ENCODE data around the gene ALK. TPM values are rescaled to one million over a fixed set of nuclear protein-coding genes. Genes with fewer than 3 reads are reported as not detected.

The ALK gene
- total RNA-seq, 2 donors from 2014 or later, result not detected

- ATAC-seq, result no peak
- H3K27ac Mint-ChIP-seq, result no peak overlapping the region
Observed at GRCh38 chr2:29322011-29322410, 599.4 kb downstream of the ALK start.

DNA sequence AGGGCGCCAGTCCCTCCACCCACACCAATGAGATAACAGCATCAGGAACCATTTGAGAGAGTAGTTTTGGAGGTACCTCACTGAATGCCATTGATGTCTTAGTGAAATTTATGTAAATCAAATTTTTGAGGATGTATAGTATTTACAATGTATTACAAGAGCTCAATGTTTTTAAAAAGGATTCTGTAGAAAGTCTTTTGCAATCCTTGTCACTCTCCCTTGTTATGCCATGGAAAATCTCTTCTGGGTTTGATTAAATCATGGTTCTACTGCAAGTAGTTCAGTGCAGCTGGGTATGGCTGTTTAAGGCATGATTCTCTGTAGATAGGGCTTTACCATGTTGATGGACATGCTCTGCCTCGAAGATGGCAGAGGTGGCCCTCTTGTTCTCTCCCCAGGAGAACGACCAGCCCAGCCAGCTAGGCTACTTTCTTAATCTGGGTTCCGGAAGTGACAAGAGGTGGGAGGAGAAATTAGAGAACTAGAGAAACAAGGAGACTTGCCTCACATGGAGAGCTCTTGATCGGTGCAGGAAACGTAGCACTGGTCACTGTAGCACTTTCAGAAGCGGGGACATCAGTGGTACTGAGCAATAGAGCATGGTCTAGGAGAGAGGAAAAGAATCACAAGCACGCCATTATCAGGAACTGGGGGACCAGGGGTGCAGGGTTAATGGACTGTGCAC, 603.4 kb downstream of the ALK start:
- no peak for DNase-seq

More at GRCh38 chr2:29322011-29322410, 599.4 kb downstream of the ALK start:
- Mint-ChIP-seq H3K4me3 (no peak overlapping the region), H3K36me3 (ENCODE audit: low read depth) (peaks cover 4% of the 10 kb centered on the region), H3K4me1 (peaks cover 12% of the 10 kb centered on the region), H3K27me3 (peaks cover 70% of the 10 kb centered on the region)
- no peaks in the 10 kb centered on the region for H3K9me3 ChIP-seq (ENCODE audit: control insufficient read depth, low read length, poor library complexity, severe bottlenecking)
- DNase-seq, result no peak

DNA sequence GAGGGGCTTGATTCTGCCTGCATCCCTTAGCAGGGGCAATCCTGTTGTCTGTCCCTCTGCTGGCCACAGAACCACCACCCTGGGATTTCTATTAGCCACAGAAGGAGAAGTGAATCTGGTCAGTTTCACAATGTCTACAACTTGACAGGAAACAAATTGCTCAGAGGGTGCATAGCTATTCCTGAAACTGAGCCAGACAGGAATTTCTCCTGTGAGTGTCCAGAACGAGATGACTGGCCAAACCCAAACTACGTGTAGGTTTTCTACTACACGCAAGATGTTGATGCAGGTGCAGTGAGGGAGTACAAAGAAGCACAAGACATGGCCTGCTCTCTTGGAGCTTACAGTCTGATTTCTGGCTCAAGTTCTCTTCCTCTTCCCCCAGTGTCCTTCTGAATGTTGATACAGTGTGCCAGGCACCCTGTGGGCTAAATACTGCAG, 604.3 kb downstream of the ALK start:
- Mint-ChIP-seq H3K4me3 (no peak overlapping the region), H3K4me1 (peaks cover 26% of the 10 kb centered on the region), H3K27me3 (peaks cover 48% of the 10 kb centered on the region), H3K27ac (no peak overlapping the region), H3K36me3 (ENCODE audit: low read depth) (peaks cover 4% of the 10 kb centered on the region)
- DNase-seq, result no peak
- no peaks in the 10 kb centered on the region for H3K9me3 ChIP-seq (ENCODE audit: control insufficient read depth, low read length, poor library complexity, severe bottlenecking)
- no peak for ATAC-seq

More for the DNA sequence above, 603.4 kb downstream of the ALK start:
- no peaks in the 10 kb centered on the region for H3K9me3 ChIP-seq (ENCODE audit: control insufficient read depth, low read length, poor library complexity, severe bottlenecking)
- Mint-ChIP-seq H3K4me1 (peaks cover 26% of the 10 kb centered on the region), H3K27ac (no peak overlapping the region), H3K36me3 (ENCODE audit: low read depth) (peaks cover 4% of the 10 kb centered on the region), H3K27me3 (peaks cover 54% of the 10 kb centered on the region), H3K4me3 (no peak overlapping the region)
- ATAC-seq, result no peak

- DNase-seq (peak; percentile 19 to 26 (median 24)), ATAC-seq (peak; percentile 87)
- no peaks in the 10 kb centered on the region for H3K9me3 ChIP-seq (ENCODE audit: control insufficient read depth, low read length, poor library complexity, severe bottlenecking)
- H3K27ac Mint-ChIP-seq, result peak overlapping the region; percentile 68
- H3K27me3 Mint-ChIP-seq, result peaks cover 48% of the 10 kb centered on the region
- H3K4me3 Mint-ChIP-seq, result peak overlapping the region; percentile 76
- peaks cover 4% of the 10 kb centered on the region for H3K36me3 Mint-ChIP-seq (ENCODE audit: low read depth)
- H3K4me1 Mint-ChIP-seq, result peaks cover 26% of the 10 kb centered on the region
Observed at GRCh38 chr2:29314816-29315571, 606.4 kb downstream of the ALK start.

- H3K36me3 Mint-ChIP-seq (ENCODE audit: low read depth), result peaks cover 3% of the 10 kb centered on the region
- no peak overlapping the region for H3K4me3 Mint-ChIP-seq
- peak overlapping the region; percentile 6 for H3K27ac Mint-ChIP-seq
- H3K9me3 ChIP-seq (ENCODE audit: control insufficient read depth, low read length, poor library complexity, severe bottlenecking), result no peaks in the 10 kb centered on the region
- DNase-seq, result no peak
- no peak for ATAC-seq
- H3K4me1 Mint-ChIP-seq, result peaks cover 19% of the 10 kb centered on the region
- H3K27me3 Mint-ChIP-seq, result peaks cover 41% of the 10 kb centered on the region
Observed at GRCh38 chr2:29311458-29311857, 609.9 kb downstream of the ALK start.

- H3K9me3 ChIP-seq (ENCODE audit: control insufficient read depth, low read length, poor library complexity, severe bottlenecking), result no peaks in the 10 kb centered on the region
- H3K4me1 Mint-ChIP-seq, result peaks cover 19% of the 10 kb centered on the region
- ATAC-seq (no peak), DNase-seq (no peak)
- peak overlapping the region; percentile 6 for H3K27ac Mint-ChIP-seq
- H3K36me3 Mint-ChIP-seq (ENCODE audit: low read depth), result peaks cover 3% of the 10 kb centered on the region
- H3K27me3 Mint-ChIP-seq, result peaks cover 46% of the 10 kb centered on the region
- no peak overlapping the region for H3K4me3 Mint-ChIP-seq
Observed at GRCh38 chr2:29310650-29311348, 610.6 kb downstream of the ALK start.

- Mint-ChIP-seq H3K4me3 (no peak overlapping the region), H3K27me3 (peaks cover 52% of the 10 kb centered on the region), H3K27ac (no peak overlapping the region), H3K36me3 (ENCODE audit: low read depth) (peaks cover 3% of the 10 kb centered on the region), H3K4me1 (peaks cover 9% of the 10 kb centered on the region)
- ATAC-seq, result peak; percentile 84
- no peaks in the 10 kb centered on the region for H3K9me3 ChIP-seq (ENCODE audit: control insufficient read depth, low read length, poor library complexity, severe bottlenecking)
- DNase-seq, result peak in 1 of 3 donors; percentile 21
Observed at GRCh38 chr2:29309090-29310029, 612.0 kb downstream of the ALK start.

- peaks cover 3% of the 10 kb centered on the region for H3K36me3 Mint-ChIP-seq (ENCODE audit: low read depth)
- H3K4me3 Mint-ChIP-seq, result no peak overlapping the region
- peaks cover 4% of the 10 kb centered on the region for H3K4me1 Mint-ChIP-seq
- H3K27ac Mint-ChIP-seq, result no peak overlapping the region
- ATAC-seq (no peak), DNase-seq (no peak)
- H3K27me3 Mint-ChIP-seq, result peaks cover 54% of the 10 kb centered on the region
- H3K9me3 ChIP-seq (ENCODE audit: control insufficient read depth, low read length, poor library complexity, severe bottlenecking), result no peaks in the 10 kb centered on the region
Observed at GRCh38 chr2:29308366-29308765, 613.0 kb downstream of the ALK start.

- H3K36me3 Mint-ChIP-seq (ENCODE audit: low read depth), result peaks cover 5% of the 10 kb centered on the region
- DNase-seq (no peak), ATAC-seq (no peak)
- no peak overlapping the region for H3K4me3 Mint-ChIP-seq
- H3K9me3 ChIP-seq (ENCODE audit: control insufficient read depth, low read length, poor library complexity, severe bottlenecking), result no peaks in the 10 kb centered on the region
- peaks cover 4% of the 10 kb centered on the region for H3K4me1 Mint-ChIP-seq
- H3K27me3 Mint-ChIP-seq, result peaks cover 63% of the 10 kb centered on the region
- no peak overlapping the region for H3K27ac Mint-ChIP-seq
Observed at GRCh38 chr2:29307519-29307918, 613.9 kb downstream of the ALK start.

DNA sequence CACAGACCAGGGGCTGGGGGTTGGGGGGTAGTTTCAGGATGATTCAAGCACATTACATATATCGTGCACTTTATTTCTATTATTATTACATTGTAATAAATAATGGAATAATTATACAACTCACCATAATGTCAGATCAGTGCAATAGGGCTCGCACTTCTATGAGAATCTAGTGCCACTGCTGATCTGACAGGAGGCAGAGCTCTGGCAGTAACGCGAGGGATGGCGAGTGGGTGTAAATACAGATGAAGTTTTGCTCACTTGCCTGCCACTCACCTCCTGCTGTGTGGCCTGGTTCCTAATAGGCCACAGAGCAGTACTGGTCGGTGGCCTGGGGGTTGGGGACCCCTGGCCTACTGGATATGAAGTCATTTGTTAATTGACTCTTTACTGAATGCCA, 615.6 kb downstream of the ALK start:
- Mint-ChIP-seq H3K27me3 (peaks cover 64% of the 10 kb centered on the region), H3K4me3 (no peak overlapping the region), H3K36me3 (ENCODE audit: low read depth) (peaks cover 5% of the 10 kb centered on the region), H3K4me1 (peaks cover 4% of the 10 kb centered on the region), H3K27ac (no peak overlapping the region)
- no peaks in the 10 kb centered on the region for H3K9me3 ChIP-seq (ENCODE audit: control insufficient read depth, low read length, poor library complexity, severe bottlenecking)
- no peak for DNase-seq
- ATAC-seq, result no peak

GRCh38 chr2:29304399-29305060, 616.9 kb downstream of the ALK start:
- H3K4me3 Mint-ChIP-seq, result no peak overlapping the region
- H3K27me3 Mint-ChIP-seq, result peaks cover 73% of the 10 kb centered on the region
- H3K4me1 Mint-ChIP-seq, result peaks cover 4% of the 10 kb centered on the region

DNA sequence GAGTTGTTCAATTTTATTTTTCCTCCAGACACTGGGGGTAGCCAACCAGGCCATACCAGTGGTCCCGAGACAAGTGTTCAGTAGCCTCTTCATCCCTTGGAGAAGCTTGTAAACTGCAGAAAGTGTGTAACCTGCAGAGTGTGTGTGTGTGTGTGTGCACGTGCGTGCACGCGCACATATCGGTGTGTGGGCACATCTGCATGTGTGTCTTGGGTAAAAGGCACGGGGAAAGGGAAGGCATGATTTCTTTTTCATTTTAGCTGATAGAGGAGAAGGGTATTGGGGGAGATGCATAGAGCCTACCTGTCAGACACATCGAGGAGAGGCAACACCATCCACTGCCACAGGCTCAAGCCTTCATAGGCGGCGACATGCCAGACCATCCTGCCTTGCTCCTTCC, 624.8 kb downstream of the ALK start:
- Mint-ChIP-seq H3K27ac (no peak overlapping the region), H3K27me3 (peaks cover 56% of the 10 kb centered on the region), H3K4me3 (no peak overlapping the region), H3K4me1 (no peaks in the 10 kb centered on the region), H3K36me3 (ENCODE audit: low read depth) (peaks cover 3% of the 10 kb centered on the region)
- no peak for ATAC-seq
- DNase-seq, result no peak
- no peaks in the 10 kb centered on the region for H3K9me3 ChIP-seq (ENCODE audit: control insufficient read depth, low read length, poor library complexity, severe bottlenecking)

More at GRCh38 chr2:29304399-29305060, 616.9 kb downstream of the ALK start:
- ATAC-seq (no peak), DNase-seq (no peak)
- Mint-ChIP-seq H3K36me3 (ENCODE audit: low read depth) (peaks cover 5% of the 10 kb centered on the region), H3K27ac (no peak overlapping the region)
- H3K9me3 ChIP-seq (ENCODE audit: control insufficient read depth, low read length, poor library complexity, severe bottlenecking), result no peaks in the 10 kb centered on the region

Measured in T-helper 17 cell (primary cell).